ENCODE measurements around the gene OTUD4.

DNA sequence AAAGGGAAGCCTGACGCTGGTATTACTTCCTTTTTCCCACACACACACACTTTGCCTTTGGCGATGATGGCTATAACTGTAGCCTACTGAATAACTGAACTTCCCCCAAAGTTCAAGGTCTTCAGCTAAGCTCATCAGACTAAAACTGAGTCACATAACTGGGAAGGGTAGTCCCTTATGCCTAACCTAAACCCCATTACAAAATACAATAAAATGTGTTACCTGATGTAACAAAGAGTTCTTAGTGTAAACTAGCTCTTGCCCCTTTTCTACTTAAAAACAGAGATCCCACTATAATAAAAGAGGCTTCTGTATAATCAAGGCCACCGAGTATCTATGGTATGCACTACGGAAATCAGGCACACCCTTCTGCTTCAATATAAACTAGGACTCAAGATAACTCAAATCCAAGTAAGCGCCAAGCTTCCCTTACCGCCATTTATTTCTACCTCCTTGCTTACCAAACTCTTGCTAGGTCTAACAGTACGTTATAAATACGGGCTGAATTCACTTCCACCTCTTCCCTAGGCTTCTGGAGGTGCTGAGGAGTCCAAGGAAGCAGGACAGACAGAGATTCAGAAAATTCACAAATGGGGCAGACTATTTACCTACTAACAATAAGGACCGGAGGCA, 2.4 kb downstream of the OTUD4 start:
- TF ChIP-seq, protein P1, sequence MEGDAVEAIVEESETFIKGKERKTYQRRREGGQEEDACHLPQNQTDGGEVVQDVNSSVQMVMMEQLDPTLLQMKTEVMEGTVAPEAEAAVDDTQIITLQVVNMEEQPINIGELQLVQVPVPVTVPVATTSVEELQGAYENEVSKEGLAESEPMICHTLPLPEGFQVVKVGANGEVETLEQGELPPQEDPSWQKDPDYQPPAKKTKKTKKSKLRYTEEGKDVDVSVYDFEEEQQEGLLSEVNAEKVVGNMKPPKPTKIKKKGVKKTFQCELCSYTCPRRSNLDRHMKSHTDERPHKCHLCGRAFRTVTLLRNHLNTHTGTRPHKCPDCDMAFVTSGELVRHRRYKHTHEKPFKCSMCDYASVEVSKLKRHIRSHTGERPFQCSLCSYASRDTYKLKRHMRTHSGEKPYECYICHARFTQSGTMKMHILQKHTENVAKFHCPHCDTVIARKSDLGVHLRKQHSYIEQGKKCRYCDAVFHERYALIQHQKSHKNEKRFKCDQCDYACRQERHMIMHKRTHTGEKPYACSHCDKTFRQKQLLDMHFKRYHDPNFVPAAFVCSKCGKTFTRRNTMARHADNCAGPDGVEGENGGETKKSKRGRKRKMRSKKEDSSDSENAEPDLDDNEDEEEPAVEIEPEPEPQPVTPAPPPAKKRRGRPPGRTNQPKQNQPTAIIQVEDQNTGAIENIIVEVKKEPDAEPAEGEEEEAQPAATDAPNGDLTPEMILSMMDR (IDR thresholded peaks at IDR 0.05), result no peak
- no peak for TF ChIP-seq POLR2A (IDR thresholded peaks at IDR 0.05)
